Stimulated activated CD4-positive, alpha-beta T cell treated with anti-CD3 and anti-CD28 coated beads, Interleukin-1b, Interleukin-23, amount 100 ng/mL, for 4 hours (primary cell): ENCODE results near the gene CUBN.
"Not testable (repeated sequence)": the region's sequence is repeated elsewhere in the genome, so short reads cannot be mapped to it uniquely, and the experiment has no call there.

Experiments
- DNase-seq, 2 donors: peaks; one replicate each; pipeline ENCODE4 v3.0.0-alpha.2; 2020; ENCODE audit warnings: low read depth in 2 of 2

The CUBN gene

DNA sequence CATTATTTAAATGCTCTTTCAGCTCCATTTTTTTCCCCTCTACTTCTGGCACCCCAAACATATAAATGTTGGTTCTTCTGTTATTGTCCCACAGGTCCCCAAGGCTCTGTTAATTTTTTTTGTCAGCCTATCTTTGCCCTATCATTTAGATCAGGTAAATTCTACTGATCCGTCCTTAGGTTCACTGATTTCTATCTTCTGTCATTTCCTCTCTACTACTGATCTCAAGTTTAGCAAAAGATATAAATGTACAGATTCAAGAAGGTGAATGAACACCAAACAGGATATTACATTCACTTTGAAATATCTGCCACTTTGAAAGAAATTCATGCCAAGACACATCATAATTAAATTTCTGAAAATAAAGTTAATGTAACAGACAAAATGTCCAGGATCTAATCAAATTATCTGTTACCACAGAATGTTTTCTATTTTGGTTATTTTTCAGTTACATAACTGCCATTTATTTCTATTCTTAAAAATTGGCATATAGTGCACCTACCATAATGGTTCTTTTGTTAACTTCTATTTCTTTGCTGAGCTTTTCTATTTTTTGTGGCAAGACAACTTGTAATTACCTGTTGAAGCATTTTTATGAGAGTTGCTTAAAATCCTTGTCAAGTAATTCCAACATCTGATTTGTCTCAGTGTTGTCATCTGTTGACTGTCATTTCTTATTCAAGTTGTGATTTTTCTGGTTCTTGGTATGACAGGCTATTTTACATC lies 12.1 kb upstream of the CUBN start:
- no peak for DNase-seq

- DNase-seq: no peak
These were observed 10.8 kb upstream of the CUBN start for GRCh38 chr10:17140386-17140761.

GRCh38 chr10:17138460-17139042 lies 8.9 kb upstream of the CUBN start:
- DNase-seq: no peak

GRCh38 chr10:17134737-17135260 lies 5.2 kb upstream of the CUBN start:
- no peak for DNase-seq

GRCh38 chr10:17134282-17134681 lies 4.7 kb upstream of the CUBN start:
- DNase-seq: no peak

- DNase-seq: no peak
These were observed 1.4 kb downstream of the CUBN start for GRCh38 chr10:17128261-17128660.

- no peak for DNase-seq
These were observed 3.3 kb downstream of the CUBN start for GRCh38 chr10:17126327-17126726.

DNA sequence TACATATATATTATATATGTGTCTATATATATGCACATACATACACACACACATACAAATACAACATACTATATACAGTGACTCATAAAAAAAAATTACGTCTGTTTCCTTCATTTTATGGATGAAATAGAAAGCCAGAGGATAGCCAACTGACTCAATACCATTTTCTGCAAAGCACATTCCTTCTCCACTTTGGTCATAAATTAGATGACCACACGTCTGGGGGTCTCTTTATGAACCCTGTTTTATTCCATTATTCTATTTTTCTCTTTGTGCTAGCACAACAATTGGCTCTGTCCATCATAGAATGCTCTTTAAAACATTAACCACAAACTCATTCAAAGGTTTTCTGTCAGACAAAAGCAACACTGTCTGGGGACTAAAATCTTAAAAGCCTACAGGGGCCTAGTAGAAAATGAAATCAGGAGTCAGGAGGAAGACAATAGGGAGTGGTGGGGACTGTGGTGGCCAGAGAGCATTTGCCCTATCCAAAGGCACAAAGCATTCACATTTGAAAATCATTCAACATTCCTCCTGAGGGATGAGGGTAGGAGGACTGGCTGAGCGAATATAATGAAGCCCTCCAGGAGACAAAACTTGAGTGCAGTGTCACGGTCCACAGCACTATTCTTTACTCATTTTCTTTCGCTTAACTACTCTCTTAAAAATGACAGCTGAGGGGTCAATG lies 4.3 kb downstream of the CUBN start:
- no peak for DNase-seq

DNA sequence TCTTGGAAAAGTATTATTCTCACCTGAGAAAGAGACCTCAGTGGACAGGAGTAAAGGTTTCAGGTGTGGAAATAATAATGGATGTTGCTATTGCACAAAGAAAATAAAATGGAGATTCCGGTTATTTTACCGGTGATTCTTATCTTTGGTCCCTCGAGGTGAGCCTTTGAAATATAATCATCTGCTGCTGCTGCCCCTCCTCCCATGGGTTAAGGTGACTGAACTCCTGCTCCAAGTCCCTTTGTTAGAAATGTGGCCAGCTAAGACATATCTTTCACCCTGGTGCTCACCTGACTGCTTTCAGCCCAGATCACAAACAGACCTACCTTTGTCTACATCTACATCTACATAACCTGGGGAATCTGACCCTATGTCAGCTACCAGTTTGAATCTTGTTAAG lies 5.7 kb downstream of the CUBN start:
- DNase-seq: no peak

DNA sequence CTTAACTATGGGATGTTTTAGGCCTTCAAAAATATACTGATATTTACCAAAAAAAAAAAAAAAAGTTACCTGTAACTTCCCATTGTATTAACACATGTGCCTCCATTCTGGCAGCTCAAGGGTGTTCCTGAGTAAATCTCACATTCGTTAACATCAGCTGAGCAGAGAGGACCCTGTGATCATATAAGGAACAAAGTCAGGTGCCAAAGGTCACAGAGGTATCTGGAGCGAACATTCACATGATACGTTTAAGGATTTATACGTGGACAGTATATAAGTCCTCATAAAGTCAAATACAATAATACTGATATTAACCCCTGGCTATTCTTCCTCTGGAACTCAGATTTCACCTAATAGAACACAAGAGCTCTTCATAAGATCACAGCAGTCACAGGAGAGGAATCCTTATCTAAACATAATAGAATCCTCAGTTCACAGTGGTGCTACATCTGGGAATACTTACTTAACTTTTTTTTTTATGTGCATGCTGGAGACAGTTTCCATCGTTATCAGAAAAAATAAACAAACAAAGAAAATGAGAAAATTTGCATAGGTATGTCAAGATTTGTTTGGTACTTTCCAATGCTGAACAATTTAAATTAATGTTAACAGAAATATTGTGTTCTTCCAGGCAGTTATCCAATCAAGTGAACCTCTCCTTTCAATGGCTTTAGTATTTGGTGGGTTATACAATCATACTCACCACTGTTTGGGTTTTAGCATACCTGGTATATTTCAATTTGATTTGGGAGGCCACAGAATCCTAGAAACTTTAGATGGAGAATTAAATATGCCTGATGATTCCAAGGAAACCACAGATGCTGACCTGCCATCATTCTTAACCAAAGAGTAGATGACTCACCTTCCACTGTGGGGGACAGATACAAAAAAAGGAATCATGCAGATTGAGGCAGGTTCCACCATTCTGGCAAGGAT lies 6.6 kb downstream of the CUBN start:
- no peak for DNase-seq

DNA sequence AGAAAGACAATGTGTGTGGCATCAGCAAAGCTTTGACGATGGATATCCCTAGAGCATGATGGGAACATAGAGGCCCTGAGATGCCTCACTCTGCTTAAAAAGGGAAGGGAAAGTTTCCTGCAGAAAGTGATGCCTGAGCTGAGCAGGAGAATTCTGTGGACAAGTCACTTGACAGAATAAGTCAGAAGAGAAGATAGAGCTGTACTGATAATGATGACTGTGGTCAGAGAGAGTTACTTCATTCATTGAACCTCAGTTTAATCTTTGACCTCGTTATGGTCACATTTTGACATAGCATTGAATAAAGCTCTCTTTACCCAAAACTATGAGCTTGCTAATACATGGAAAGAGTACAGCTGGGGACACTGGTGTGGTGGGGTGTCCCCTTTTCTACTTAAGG lies 7.6 kb downstream of the CUBN start:
- DNase-seq: no peak

GRCh38 chr10:17120694-17121093 lies 8.9 kb downstream of the CUBN start:
- DNase-seq: no peak

GRCh38 chr10:17119845-17120244 lies 9.8 kb downstream of the CUBN start:
- DNase-seq: no peak

DNA sequence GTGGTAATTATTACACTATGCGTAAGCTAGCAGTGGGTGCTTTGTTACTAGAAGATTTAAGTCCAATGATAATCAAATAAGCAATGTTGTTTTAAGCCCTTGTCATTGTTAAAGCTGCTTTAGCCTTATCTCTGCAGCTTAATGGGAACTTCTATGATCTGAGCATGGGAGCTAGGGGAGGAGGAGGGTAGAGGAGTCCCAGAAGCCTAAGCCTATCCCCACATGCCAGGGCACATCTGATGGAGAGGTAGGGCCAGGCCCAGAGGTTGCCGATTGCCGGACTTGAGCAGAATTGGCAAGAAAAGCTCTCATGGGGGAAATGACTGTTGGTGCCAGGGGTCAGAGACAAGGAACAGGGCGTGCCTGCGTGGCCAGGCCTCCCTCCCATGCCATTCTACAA lies 13.4 kb downstream of the CUBN start:
- no peak for DNase-seq

DNA sequence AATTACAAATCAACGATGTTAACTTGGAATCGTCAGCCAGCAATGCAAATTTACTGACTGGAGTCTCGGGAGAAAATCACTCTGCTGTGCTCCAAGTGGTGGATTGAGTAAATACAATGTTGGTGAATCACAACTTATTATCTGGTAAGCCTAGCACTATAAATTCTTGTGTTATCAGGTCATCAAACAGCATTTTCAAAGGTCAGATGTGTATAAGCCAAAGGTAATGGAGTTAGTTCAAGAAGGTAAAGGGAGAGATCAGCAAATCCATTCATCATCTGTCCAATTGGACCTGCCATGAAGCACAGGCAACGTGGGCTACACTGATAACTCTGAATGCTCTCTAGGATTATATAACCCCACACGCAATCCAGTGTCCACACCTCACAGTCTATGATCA lies 13.9 kb downstream of the CUBN start:
- no peak for DNase-seq

- not testable (repeated sequence) for DNase-seq
These were observed 14.7 kb downstream of the CUBN start for GRCh38 chr10:17114878-17115444.

GRCh38 chr10:17113889-17114540 lies 15.6 kb downstream of the CUBN start:
- no peak for DNase-seq

- no peak for DNase-seq
These were observed 16.3 kb downstream of the CUBN start for GRCh38 chr10:17113346-17113745.

- no peak for DNase-seq
These were observed 17.0 kb downstream of the CUBN start for GRCh38 chr10:17112566-17112965.

DNA sequence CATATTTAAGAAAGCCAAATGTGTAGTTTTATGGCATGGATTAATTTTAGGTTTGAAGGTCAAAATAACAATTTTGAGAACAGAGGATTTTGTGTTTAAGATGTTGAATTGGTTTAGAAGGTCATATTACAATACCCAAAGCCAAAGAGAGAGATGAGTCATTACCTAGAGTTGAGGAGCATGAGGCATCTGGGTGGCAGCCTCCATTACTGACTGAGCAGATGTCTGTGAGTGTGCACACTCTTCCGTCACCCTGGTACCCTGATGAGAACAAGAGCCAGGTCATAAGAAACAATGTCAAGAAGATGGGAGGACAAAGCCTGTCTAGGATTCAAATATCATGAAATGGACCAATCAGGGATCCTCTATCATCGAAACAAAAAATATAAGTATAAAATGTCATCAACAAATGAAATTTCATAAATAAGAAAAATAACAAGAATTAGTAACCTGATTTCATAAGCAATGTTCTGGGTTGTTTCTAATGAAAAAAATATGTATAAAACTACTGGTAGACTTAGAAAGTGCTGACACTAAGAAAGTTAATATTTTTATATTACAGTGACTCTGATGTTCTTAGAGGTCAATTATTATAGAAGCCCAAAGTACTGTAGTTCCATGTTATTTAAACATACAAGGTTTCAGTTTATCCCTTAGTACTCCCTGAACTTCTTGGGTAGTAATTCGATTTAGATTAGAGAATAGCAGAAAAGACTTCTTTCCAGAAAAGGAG lies 20.0 kb downstream of the CUBN start:
- no peak for DNase-seq
